ENCODE data around the gene UBE2L6.

UBE2L6 gene

GRCh38 chr11:57567515-57568329 lies at the start of gene UBE2L6:
UBE2L6 (minus strand) TSS chr11:57567672; CDS start chr11:57567611, 61 bp downstream.
- DNase-seq: peak in 53 of 56 donors; percentile 24 to 89 (median 70)

- DNase-seq: no peak
Measured at GRCh38 chr11:57616595-57616994, 49.1 kb upstream of the UBE2L6 start.

DNA sequence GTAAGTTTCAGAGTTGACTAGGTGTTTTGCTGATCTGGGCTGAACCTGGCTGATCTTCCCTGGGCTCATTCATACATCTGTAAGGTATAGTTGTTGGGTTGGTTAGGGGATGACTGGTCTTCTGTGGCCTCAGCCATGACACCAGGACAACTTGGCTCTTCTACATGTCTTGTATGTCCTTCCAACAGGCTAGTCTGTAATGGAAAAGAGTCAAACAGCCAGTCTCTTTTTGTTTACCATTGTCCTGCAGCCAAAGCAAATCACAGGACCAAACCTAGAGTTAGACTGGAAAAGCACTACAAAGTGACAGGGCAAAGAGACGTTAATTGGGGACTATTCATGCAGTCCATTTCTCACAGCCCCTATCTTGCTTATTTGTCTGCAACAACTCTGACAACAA lies 47.8 kb upstream of the UBE2L6 start:
- DNase-seq: no peak

GRCh38 chr11:57614234-57614772 lies 46.8 kb upstream of the UBE2L6 start:
- DNase-seq: no peak

GRCh38 chr11:57610170-57610569 lies 42.7 kb upstream of the UBE2L6 start:
- DNase-seq: no peak

DNA sequence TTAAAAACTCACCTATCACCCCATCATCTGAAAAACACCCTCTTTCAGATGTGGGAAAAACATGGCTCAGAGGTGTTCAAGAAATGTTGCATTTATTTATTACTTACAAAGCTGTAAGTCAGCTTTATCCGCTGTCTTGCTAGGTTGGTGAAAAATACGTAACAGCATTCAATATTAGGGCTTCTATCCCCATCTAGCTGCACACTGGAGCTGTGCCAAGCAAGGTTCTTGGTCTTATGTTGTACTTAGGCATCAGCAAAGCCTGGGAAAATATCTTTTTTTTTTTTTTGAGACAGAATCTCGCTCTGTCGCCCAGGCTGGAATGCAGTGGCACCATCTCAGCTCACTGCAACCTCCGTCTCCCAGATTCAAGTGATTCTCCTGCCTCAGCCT lies 37.6 kb upstream of the UBE2L6 start:
- no peak for DNase-seq

DNA sequence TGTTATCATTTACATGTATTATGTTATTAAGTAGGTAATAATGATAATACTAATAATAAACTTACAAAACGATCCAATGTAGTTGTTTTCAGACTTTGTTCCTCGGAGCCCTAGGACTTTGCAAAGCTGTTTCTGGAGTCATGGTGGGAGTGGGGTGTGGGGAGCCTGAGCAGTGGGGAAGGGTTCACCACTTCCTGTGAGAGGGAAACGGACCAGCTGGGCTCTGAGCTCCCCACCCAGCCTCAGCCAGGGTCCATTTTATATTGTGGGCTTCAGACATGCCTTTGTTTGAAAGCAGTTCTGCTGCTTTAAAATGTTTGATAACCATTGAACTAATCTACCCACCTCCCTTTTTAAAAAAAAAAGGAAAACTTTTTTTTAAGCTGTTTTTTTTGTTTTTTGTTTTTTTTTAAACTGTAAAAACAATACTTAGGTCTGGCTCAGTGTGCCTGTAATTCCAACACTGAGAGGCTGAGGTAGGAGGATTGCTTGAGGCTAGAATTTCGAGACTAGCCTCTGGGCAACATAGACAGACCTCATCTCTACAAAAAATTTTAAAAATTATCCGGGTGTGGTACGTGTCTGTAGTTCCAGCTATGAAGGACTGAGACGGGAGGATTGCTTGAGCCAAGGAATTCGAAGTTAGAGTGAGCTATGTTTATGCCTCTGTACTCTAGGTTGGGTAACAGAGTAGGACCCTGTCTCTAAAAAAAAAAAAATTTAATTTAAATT lies 37.0 kb upstream of the UBE2L6 start:
- DNase-seq: no peak

- no peak for DNase-seq
Measured at GRCh38 chr11:57601297-57601696, 33.8 kb upstream of the UBE2L6 start.

GRCh38 chr11:57599381-57599780 lies 31.9 kb upstream of the UBE2L6 start:
- DNase-seq: no peak

- peak in 1 of 56 donors; percentile 0 for DNase-seq
Measured at GRCh38 chr11:57598831-57599155, 31.3 kb upstream of the UBE2L6 start.

DNA sequence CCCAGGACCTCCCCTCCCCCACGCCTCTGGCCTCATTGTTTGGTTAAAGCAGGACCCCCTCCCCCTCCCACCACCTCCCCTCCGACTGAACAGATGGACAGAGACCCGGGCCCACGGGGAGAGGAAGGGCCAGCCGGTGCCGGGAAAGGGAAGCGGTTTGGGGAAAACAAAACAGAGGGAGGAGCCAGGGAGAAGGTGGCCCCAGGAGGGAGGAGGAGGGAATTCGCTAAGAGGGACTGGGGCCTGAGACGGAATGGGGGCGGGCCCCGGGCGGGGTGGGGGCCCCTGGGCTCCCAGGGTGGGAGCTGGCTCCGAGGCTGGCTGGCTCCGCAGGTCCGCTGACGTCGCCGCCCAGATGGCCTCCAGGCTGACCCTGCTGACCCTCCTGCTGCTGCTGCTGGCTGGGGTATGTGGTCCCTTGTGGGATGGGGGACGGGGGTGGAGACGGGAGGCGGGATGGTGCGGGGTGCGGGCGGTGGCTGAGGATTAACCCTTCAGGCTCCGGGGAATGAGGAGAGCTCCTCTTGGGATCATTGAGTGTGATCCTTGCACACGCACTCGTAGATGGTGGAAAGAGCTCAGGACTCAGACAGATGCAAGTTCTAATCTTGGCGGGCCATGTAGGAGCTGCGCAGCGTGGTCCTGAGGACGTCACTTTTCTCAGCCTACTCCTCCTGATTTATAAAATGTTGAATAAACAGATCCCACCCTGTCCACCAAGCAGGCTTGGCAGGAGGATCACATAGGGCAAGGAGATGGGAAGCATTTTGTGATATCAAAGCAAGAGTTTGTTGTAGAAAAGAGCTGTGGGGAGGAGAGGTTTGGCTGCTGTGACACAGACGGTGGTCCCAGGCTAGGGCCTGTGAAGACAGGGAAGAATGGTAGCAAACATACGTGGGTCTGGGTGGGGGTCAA lies 30.7 kb upstream of the UBE2L6 start:
- DNase-seq: peak in 47 of 56 donors; percentile 2 to 56 (median 19)

GRCh38 chr11:57597461-57597915 lies 30.0 kb upstream of the UBE2L6 start, which contains the start of gene SERPING1:
SERPING1 (plus strand) TSS chr11:57597685; CDS start chr11:57598271, 586 bp downstream.
- peak in 18 of 56 donors; percentile 2 to 48 (median 14) for DNase-seq

DNA sequence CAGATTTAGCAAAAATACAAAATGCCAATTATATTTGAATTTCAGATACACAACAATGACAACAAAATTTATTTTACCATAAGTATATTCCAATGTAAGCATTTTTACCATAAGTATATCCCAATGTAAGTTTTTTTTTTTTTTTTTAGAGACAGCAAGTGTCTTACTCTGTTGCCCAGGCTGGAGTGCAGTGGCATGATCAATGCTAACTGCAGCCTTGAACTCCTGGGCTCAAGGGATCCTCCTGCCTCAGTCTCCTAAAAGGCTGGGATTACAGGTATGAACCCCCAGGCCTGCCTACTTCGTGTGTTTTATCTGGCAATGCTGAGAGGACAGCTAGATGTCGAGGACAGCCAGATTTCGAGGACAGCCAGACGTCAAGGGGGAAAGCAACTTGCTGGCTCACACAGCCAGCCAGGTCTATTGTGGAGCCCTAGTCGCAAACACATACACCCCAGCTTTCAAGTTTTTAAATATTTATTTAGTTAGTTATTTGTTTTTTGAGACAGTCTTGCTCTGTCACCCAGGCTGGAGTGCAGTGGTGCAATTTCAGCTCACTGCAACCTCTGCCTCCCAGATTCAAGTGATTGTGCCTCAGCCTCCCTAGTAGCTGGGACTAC lies 28.9 kb upstream of the UBE2L6 start:
- no peak for DNase-seq

DNA sequence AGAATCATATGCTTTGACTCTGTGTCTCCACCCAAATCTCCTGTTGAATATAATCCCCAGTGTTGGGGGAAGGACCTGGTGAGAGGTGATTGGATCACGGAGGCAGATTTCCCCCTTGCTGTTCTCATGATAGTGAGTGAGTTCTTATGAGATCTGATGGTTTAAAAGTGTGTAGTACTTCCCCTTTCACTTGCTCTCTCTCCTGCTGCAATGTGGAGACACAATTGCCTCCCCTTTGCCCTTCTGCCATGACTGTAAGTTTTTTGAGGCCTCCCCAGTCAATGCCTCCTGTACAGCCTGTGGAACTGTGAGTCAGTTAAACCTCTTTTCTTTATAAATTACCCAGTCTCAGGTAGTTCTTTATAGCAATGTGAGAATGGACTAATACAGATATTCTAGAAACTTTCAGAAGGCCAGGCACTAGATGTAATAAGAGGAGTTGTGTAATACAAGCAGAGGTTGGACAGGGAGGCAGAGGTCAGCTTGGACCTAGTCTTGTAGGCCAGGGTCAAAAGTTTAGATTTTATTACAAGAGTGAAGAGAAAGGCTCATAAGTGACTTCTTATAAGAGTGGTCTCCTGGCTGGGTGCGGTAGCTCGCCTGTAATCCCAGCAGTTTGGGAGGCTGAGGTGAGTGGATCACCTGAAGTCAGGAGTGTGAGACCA lies 20.7 kb upstream of the UBE2L6 start:
- DNase-seq: no peak

DNA sequence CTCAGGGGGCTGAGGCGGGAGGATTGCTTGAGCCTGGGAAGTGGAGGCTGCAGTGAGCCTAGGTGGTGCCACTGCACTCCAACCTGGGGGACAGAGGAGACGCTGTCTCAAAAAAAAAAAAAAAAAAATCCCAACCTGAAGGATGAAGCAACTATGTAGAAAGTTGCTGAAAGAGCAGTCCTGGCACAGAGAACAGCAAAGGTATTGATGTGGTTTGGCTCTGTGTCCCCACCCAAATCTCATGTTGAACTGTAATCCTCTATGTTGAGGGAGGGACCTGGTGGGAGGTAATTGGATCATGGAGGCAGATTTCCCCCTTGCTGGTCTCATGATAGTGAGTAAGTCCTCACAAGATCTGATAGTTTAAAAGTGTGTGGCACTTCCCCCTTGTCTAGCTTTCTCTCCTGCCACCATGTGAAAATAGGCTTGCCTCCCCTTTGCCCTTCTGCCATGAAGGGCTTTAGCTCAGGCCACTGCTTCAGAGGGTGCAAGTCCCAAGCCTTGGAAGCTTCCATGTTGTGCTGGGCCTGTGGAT lies 19.3 kb upstream of the UBE2L6 start:
- no peak for DNase-seq

GRCh38 chr11:57585301-57585700 lies 17.8 kb upstream of the UBE2L6 start:
- DNase-seq: no peak

DNA sequence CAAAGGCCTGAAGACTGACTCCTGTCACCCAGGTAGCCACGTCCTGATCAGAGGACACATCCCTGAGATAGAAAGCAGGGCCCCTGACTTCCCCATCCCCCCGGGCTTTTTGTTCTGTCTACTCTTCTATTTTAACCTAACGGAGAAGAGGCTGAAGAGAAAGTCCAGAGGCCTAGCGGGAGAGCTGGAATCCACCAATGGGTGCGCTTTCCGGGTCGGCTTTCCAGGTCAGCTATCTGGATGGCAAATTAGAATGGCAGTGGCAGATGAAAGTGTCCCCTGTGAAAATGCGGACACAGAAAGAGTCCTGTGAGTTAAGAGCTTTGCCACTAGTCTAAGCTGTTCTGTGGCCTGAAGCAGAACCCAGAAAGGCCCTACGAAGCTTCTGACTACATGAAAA lies 16.9 kb upstream of the UBE2L6 start:
- no peak for DNase-seq

GRCh38 chr11:57574061-57574460 lies 6.6 kb upstream of the UBE2L6 start:
- DNase-seq: no peak

GRCh38 chr11:57571606-57572005 lies 4.1 kb upstream of the UBE2L6 start:
- DNase-seq: no peak

- peak in 15 of 56 donors; percentile 11 to 91 (median 61) for DNase-seq
Measured at GRCh38 chr11:57568330-57568766, 876 bp upstream of the UBE2L6 start.

All from nucleus accumbens (tissue), 56 donors.